ENCODE results near the gene CHRDL2. TPM values are rescaled to one million over a fixed set of nuclear protein-coding genes. Genes with fewer than 3 reads are reported as not detected.

Gene CHRDL2
- total and polyA plus RNA-seq, 2 of the 13 experiments (the other 11 are each of a cell fraction or from before 2014, with no cell fraction given) = 0.04 TPM; not detected in 1

- DNase-seq (ENCODE audit: low spot score) (no peak), FAIRE-seq (no peak), ATAC-seq (no peak)
- TF ChIP-seq KDM4B (CRISPR knock-in tag; IDR thresholded peaks at IDR 0.05) = no peak
- no peak for TF ChIP-seq ZSCAN30 (CRISPR knock-in tag; IDR thresholded peaks at IDR 0.05)
- TF ChIP-seq, protein P1, sequence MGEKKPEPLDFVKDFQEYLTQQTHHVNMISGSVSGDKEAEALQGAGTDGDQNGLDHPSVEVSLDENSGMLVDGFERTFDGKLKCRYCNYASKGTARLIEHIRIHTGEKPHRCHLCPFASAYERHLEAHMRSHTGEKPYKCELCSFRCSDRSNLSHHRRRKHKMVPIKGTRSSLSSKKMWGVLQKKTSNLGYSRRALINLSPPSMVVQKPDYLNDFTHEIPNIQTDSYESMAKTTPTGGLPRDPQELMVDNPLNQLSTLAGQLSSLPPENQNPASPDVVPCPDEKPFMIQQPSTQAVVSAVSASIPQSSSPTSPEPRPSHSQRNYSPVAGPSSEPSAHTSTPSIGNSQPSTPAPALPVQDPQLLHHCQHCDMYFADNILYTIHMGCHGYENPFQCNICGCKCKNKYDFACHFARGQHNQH (CRISPR knock-in tag; IDR thresholded peaks at IDR 0.05) = no peak
- no peak for TF ChIP-seq NCOA5 (CRISPR knock-in tag; IDR thresholded peaks at IDR 0.05)
- H4K20me1 ChIP-seq (ENCODE audit: insufficient read depth, low read length) = no peaks in the 10 kb centered on the region
- POLR2A ChIA-PET = no interaction called here
- CTCF ChIA-PET (ENCODE audit: low intra/inter-chr PET ratio, low total read pairs) = no interaction called here
- H3K36me3 ChIP-seq (replicated peaks in 1 of 2; ENCODE audit: control insufficient read depth in 1 of 2, insufficient read depth in 2 of 2, low read length in 2 of 2) = no peaks in the 10 kb centered on the region; a peak in 2 of 5 replicates
- no peak overlapping the region for H3K4me3 ChIP-seq (replicated peaks in 1 of 3; ENCODE audit: insufficient read depth in 1 of 3, low read depth in 2 of 3, low read length in 3 of 3)
- intact Hi-C loops (cut with micrococcal nuclease; ENCODE audit: unreplicated experiment) (no loop called here), in situ Hi-C loops (cut with HindIII; ENCODE audit: extremely low pct_ligation_motif_present, low pct_unique_long_range_greater_than_20kb) (no loop called here)
- no peaks in the 10 kb centered on the region for H3K9me3 ChIP-seq (ENCODE audit: low read length)
- no peak overlapping the region for H2AFZ ChIP-seq (ENCODE audit: low read length)
- BruUV-seq (replicated peaks) = no TSS peak
- peaks cover 46% of the 10 kb centered on the region for H3K79me2 ChIP-seq (ENCODE audit: insufficient read depth, low read length)
- no peaks in the 10 kb centered on the region for H3K27me3 ChIP-seq (ENCODE audit: control insufficient read depth in 1 of 2, insufficient read depth in 2 of 2, low read length in 2 of 2)
- H3K4me2 ChIP-seq (ENCODE audit: low read depth, low read length) = no peak overlapping the region
- no peaks in the 10 kb centered on the region for H3K4me1 ChIP-seq (ENCODE audit: insufficient read depth, low read length)
- no peak overlapping the region for H3K27ac ChIP-seq (ENCODE audit: extremely low read length, insufficient read depth, low read length)
- no peak overlapping the region for H3K9ac ChIP-seq (ENCODE audit: insufficient read depth, low read depth, low read length)
Observed at GRCh38 chr11:74773476-74773875, 42.2 kb upstream of the CHRDL2 start.

- no peak overlapping the region for H3K27ac ChIP-seq (ENCODE audit: extremely low read length, insufficient read depth, low read length)
- H3K4me2 ChIP-seq (ENCODE audit: low read depth, low read length) = no peak overlapping the region
- CTCF ChIA-PET (ENCODE audit: low intra/inter-chr PET ratio, low total read pairs) = no interaction called here
- H3K27me3 ChIP-seq (ENCODE audit: control insufficient read depth in 1 of 2, insufficient read depth in 2 of 2, low read length in 2 of 2) = no peaks in the 10 kb centered on the region
- no peaks in the 10 kb centered on the region for H3K9me3 ChIP-seq (ENCODE audit: low read length)
- ATAC-seq (no peak), DNase-seq (ENCODE audit: low spot score) (no peak), FAIRE-seq (no peak)
- H3K4me1 ChIP-seq (ENCODE audit: insufficient read depth, low read length) = no peaks in the 10 kb centered on the region
- H3K9ac ChIP-seq (ENCODE audit: insufficient read depth, low read depth, low read length) = no peak overlapping the region
- 95% methylated on average over 3 of the region's 3 CpGs for WGBS (ENCODE audit: low lambda C conversion rate)
- no peaks in the 10 kb centered on the region for H3K36me3 ChIP-seq (replicated peaks in 1 of 2; ENCODE audit: control insufficient read depth in 1 of 2, insufficient read depth in 2 of 2, low read length in 2 of 2)
- in situ Hi-C loops (cut with HindIII; ENCODE audit: extremely low pct_ligation_motif_present, low pct_unique_long_range_greater_than_20kb) = no loop called here
- intact Hi-C loops (cut with micrococcal nuclease; ENCODE audit: unreplicated experiment) = no loop called here
- POLR2A ChIA-PET = no interaction called here
- H4K20me1 ChIP-seq (ENCODE audit: insufficient read depth, low read length) = no peaks in the 10 kb centered on the region; the same call in 1 of the 2 replicates
- no peak overlapping the region for H3K4me3 ChIP-seq (replicated peaks in 1 of 3; ENCODE audit: insufficient read depth in 1 of 3, low read depth in 2 of 3, low read length in 3 of 3)
- TF ChIP-seq NCOR1 (IDR thresholded peaks at IDR 0.05; ENCODE audit: borderline replicate concordance, low read length) (no peak), MAFF (IDR thresholded peaks at IDR 0.05; ENCODE audit: low read depth, low read length) (0 out of 2 replicates have a peak, but pooled peaks have one; percentile 41), ZBTB7B (CRISPR knock-in tag; IDR thresholded peaks at IDR 0.05) (no peak), FOXK1 (CRISPR knock-in tag; IDR thresholded peaks at IDR 0.05; ENCODE audit: borderline replicate concordance, low read depth) (no peak), MAFK (conservative IDR thresholded peaks at IDR 0.05 in 1 of 2, IDR thresholded peaks at IDR 0.05 in 1 of 2; ENCODE audit: low read length in 2 of 2) (peak; percentile 35 to 62; a peak in 3 of 4 replicates)
- peaks cover 44% of the 10 kb centered on the region for H3K79me2 ChIP-seq (ENCODE audit: insufficient read depth, low read length)
- no peak overlapping the region for H2AFZ ChIP-seq (ENCODE audit: low read length)
- no TSS peak for BruUV-seq (replicated peaks)
Observed at GRCh38 chr11:74771139-74771538, 39.9 kb upstream of the CHRDL2 start.
